OCI-LY1 (cell line): ENCODE results near the gene GALNT18.

Source experiments
- H2AFZ ChIP-seq: fragments of 200-600 bp; sonication (generic), shearing (Covaris generic); 2 replicates; pipeline ENCODE4 v1.6.0; 2014; ENCODE audit warnings: antibody characterized with exemption, mild to moderate bottlenecking, low read length
- H3F3A ChIP-seq: fragments of 200-600 bp; sonication (generic), shearing (Covaris generic); 2 replicates; pipeline ENCODE4 v1.6.0; 2014; ENCODE audit warnings: mild to moderate bottlenecking, antibody characterized with exemption, low read length, moderate library complexity; ENCODE audit not compliant: insufficient read depth
- H3K27ac ChIP-seq: fragments of 200-600 bp; sonication (generic); 2 replicates; pipeline ENCODE4 v1.5.1; 2014; ENCODE audit warnings: low read length, mixed run types, mild to moderate bottlenecking, low read depth; ENCODE audit not compliant: poor library complexity, severe bottlenecking
- H3K27me3 ChIP-seq: fragments of 200-600 bp; sonication (generic); 2 replicates; pipeline ENCODE4 v1.6.0; 2014; ENCODE audit warnings: antibody characterized with exemption, mild to moderate bottlenecking, low read length, moderate library complexity; ENCODE audit not compliant: insufficient read depth
- H3K36me3 ChIP-seq: fragments of 200-600 bp; sonication (generic); 2 replicates; pipeline ENCODE4 v1.6.1; 2014; ENCODE audit warnings: mild to moderate bottlenecking, antibody characterized with exemption, low read length, moderate library complexity, mixed read lengths; ENCODE audit not compliant: insufficient read depth
- H3K4me1 ChIP-seq: fragments of 200-600 bp; sonication (generic); 2 replicates; pipeline ENCODE4 v1.5.1; 2014; ENCODE audit warnings: mild to moderate bottlenecking, low read length, moderate library complexity; ENCODE audit not compliant: insufficient read depth, severe bottlenecking
- H3K4me2 ChIP-seq: fragments of 200-600 bp; sonication (generic), shearing (Covaris generic); 2 replicates; pipeline ENCODE4 v1.6.1; 2014; ENCODE audit warnings: low read length
- H3K4me3 ChIP-seq: fragments of 200-600 bp; sonication (generic); 2 replicates; pipeline ENCODE4 v1.5.1; 2014; ENCODE audit warnings: low read length, low read depth, mild to moderate bottlenecking, mixed read lengths; ENCODE audit not compliant: poor library complexity, severe bottlenecking
- H3K79me2 ChIP-seq: fragments of 200-600 bp; shearing (Covaris generic); 2 replicates; pipeline ENCODE4 v1.6.1; 2016; ENCODE audit warnings: mixed run types, low read length, mixed read lengths; ENCODE audit not compliant: insufficient read depth
- H3K9ac ChIP-seq: fragments of 200-600 bp; sonication (generic), shearing (Covaris generic); 2 replicates; pipeline ENCODE4 v1.6.1; 2014; ENCODE audit warnings: mild to moderate bottlenecking, low read length, mixed read lengths
- H3K9me2 ChIP-seq: fragments of 200-600 bp; sonication (generic), shearing (Covaris generic); 2 replicates; pipeline ENCODE4 v1.6.1; 2014; ENCODE audit warnings: low read depth, mild to moderate bottlenecking, low read length, mixed read lengths
- H3K9me3 ChIP-seq: fragments of 200-600 bp; shearing (Covaris generic); 2 replicates; pipeline ENCODE4 v1.6.1; 2014; ENCODE audit warnings: low read length, mixed read lengths
- H4K20me1 ChIP-seq: fragments of 200-600 bp; sonication (generic), shearing (Covaris generic); 2 replicates; pipeline ENCODE4 v1.6.0; 2016; ENCODE audit warnings: mild to moderate bottlenecking, low read length; ENCODE audit not compliant: insufficient read depth
- CTCF ChIP-seq: fragments of 200-600 bp; sonication (generic), shearing (Covaris generic); IDR thresholded peaks from 2 replicates; pipeline ENCODE4 v1.5.1; 2017; ENCODE audit warnings: mild to moderate bottlenecking, antibody characterized with exemption, low read length, moderate library complexity, mixed read lengths
- EZH2 ChIP-seq: fragments of 200-600 bp; sonication (generic), shearing (Covaris generic); IDR thresholded peaks from 2 replicates; pipeline ENCODE4 v1.8.0; 2017; ENCODE audit warnings: borderline replicate concordance, mixed run types, mild to moderate bottlenecking, antibody characterized with exemption, low read length, moderate library complexity, mixed read lengths

The GALNT18 gene

GRCh38 chr11:11400121-11400520 lies 221.7 kb downstream of the GALNT18 start:
- TF ChIP-seq CTCF: no peak
- TF ChIP-seq EZH2: no peak
- H3K9ac ChIP-seq: no peak overlapping the region
- no peaks in the 10 kb centered on the region for H3F3A ChIP-seq

GRCh38 chr11:11397781-11398180 lies 224.0 kb downstream of the GALNT18 start:
- H2AFZ ChIP-seq: no peak overlapping the region
- H3K9me3 ChIP-seq: no peaks in the 10 kb centered on the region
- H3K9me2 ChIP-seq: no peaks in the 10 kb centered on the region
- no peaks in the 10 kb centered on the region for H3K4me1 ChIP-seq
- no peak overlapping the region for H3K4me2 ChIP-seq
- H3K27ac ChIP-seq: no peak overlapping the region
- no peak for TF ChIP-seq EZH2
- TF ChIP-seq CTCF: no peak
- no peak overlapping the region for H3K9ac ChIP-seq
- H3K4me3 ChIP-seq: no peak overlapping the region
- no peaks in the 10 kb centered on the region for H4K20me1 ChIP-seq
- H3F3A ChIP-seq: no peaks in the 10 kb centered on the region
- no peaks in the 10 kb centered on the region for H3K27me3 ChIP-seq
- H3K36me3 ChIP-seq: no peaks in the 10 kb centered on the region
- no peaks in the 10 kb centered on the region for H3K79me2 ChIP-seq

More at GRCh38 chr11:11400121-11400520, 221.7 kb downstream of the GALNT18 start:
- Histone ChIP-seq H3K79me2 (no peaks in the 10 kb centered on the region), H3K4me3 (no peak overlapping the region), H3K27me3 (no peaks in the 10 kb centered on the region), H3K4me2 (no peak overlapping the region), H3K9me3 (no peaks in the 10 kb centered on the region), H3K9me2 (no peaks in the 10 kb centered on the region), H3K27ac (no peak overlapping the region), H2AFZ (no peak overlapping the region), H4K20me1 (no peaks in the 10 kb centered on the region), H3K36me3 (no peaks in the 10 kb centered on the region), H3K4me1 (no peaks in the 10 kb centered on the region)

GRCh38 chr11:11397036-11397415 lies 224.8 kb downstream of the GALNT18 start:
- Histone ChIP-seq H3F3A (no peaks in the 10 kb centered on the region), H3K4me2 (no peak overlapping the region), H3K27me3 (no peaks in the 10 kb centered on the region), H3K9ac (no peak overlapping the region), H3K79me2 (no peaks in the 10 kb centered on the region), H3K36me3 (no peaks in the 10 kb centered on the region), H2AFZ (no peak overlapping the region), H3K9me2 (no peaks in the 10 kb centered on the region), H4K20me1 (no peaks in the 10 kb centered on the region), H3K4me1 (no peaks in the 10 kb centered on the region), H3K4me3 (no peak overlapping the region), H3K27ac (no peak overlapping the region), H3K9me3 (no peaks in the 10 kb centered on the region)
- TF ChIP-seq CTCF (no peak), EZH2 (no peak)
